HG03159 (cell line): ENCODE data around the gene TYSND1.
A peak's percentile ranks its signal among the peaks of the same experiment; 100 is the strongest.
"Not testable (repeated sequence)": the region's sequence is repeated elsewhere in the genome, so short reads cannot be mapped to it uniquely, and the experiment has no call there.

ENCODE experiments used
- ATAC-seq: cut with Tn5 transposase; IDR thresholded peaks from one replicate; pipeline ENCODE4 v1.9.1; 2021; ENCODE audit warnings: mild to moderate bottlenecking, moderate library complexity; ENCODE audit not compliant: unreplicated experiment

Gene TYSND1

GRCh38 chr10:70146489-70147258 lies at the start of gene TYSND1:
TYSND1 (minus strand) TSS chr10:70146700; CDS start chr10:70146586, 114 bp downstream.
- ATAC-seq = peak; percentile 88

DNA sequence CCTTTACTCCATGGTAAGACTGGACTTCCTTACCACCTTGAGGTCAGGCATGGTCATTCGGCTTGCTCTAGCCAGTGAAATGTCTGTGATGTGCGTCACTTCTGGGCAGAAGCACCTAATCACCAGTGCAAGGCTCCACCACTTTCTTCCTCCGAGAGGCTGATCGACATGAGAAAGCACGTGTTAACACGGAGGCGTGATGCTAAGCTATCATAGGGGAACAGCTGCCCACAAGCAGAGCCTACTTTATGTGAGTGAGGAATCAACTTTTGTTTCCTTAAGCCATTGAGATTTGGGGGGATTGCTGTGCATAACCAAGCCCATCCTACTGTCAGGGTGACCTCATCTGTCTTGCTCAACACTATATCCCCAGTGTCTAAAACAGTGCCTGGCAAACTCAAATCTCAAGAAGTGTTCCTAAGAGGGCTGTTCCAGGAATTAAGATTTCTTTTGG lies 46.9 kb upstream of the TYSND1 start:
- ATAC-seq = no peak

- ATAC-seq = no peak
Observed at GRCh38 chr10:70192326-70192968, 45.9 kb upstream of the TYSND1 start.

DNA sequence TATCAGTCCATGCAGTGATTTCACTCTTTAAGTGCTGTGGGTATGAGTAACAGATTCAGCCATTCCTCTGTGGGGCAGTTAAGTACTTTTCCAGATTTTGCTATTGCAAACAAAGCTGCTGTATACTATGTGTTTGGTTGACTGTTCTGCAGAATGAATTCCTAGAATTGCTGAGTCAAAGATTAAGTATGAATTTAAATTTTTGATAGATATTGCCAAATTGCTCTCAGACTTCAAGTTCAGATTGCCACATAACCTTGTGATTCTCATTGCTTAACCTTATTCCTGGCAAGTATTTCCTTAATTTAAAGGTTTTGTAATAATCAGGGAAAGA lies 45.4 kb upstream of the TYSND1 start:
- no peak for ATAC-seq

GRCh38 chr10:70191161-70191971 lies 44.9 kb upstream of the TYSND1 start:
- ATAC-seq = no peak

DNA sequence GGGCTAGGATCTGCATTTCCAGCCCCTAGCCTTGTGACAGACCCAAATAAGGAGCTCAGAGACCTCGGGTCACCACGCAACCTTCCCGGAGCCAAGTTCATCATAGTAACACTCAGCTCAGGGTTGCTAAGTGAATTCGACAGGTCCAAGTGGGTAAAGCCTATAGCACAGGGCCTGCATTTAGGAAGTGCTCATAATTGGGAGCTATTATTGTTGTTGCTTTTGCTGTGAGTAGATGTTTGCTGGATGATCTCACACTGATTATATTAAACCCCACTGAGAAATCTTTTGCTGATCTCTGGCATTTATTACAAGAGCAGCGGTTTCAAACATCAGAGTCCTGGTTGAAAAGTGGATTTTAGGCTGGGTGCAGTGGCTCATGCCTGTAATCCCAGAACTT lies 44.1 kb upstream of the TYSND1 start:
- ATAC-seq = no peak

DNA sequence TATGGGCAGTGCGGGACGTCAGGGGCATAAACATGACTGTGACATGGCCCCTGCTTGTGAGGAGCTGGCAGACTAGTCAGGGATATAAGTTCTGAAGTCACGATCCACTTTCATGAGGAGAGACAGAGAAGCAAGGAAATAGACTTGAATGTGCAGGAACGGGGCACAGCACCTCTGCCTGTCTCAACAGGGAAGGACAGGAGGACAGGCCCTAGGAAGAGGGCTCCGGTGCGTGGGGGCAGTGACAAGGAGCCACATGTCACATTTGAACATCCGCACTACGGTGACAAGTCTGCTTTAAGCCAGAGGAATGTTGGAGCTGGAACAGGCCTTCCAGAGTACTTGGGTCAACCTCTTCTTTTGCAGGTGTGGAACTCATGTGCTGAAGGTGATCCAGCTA lies 43.6 kb upstream of the TYSND1 start:
- no peak for ATAC-seq

DNA sequence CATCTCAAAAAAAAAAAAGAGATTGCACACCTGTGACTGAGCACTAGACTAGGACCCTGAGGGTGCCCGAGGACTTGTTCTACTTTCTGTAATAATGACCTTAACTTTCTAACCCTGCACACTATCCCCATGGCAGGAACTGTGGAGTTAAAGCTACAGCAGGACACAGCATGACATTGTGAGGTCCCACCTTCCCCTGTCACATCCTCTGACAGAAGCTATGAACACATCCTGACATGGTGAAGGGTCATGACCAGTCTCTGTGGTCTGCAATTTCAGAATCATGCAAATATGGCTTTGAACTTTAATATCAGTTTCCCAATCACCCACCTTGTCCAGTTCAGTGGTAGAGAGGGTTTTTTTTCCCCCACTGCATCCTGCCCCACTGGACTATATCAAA lies 42.3 kb upstream of the TYSND1 start:
- ATAC-seq = no peak

- no peak for ATAC-seq
Observed at GRCh38 chr10:70186571-70186970, 40.1 kb upstream of the TYSND1 start.

GRCh38 chr10:70186090-70186489 lies 39.6 kb upstream of the TYSND1 start:
- no peak for ATAC-seq

DNA sequence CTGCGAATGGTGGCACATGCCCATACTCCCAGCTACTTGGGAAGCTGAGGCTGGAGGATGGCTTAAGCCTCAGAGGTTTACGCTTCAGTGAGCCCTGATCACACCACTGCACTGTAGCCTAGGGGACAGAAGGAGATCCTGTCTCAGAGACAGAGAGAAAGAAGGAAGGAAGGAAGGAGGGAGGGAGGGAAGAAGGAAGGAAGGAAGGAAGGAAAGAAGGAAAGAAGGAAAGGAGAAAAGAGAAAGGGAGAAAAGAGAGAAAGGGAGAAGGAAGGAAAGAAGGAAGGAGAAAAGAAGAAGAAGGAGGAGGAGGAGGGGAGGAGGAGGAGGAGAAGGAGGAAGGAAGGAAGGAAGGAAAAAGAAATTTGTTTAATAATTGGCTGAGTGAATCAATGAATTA lies 36.8 kb upstream of the TYSND1 start:
- ATAC-seq = no peak

DNA sequence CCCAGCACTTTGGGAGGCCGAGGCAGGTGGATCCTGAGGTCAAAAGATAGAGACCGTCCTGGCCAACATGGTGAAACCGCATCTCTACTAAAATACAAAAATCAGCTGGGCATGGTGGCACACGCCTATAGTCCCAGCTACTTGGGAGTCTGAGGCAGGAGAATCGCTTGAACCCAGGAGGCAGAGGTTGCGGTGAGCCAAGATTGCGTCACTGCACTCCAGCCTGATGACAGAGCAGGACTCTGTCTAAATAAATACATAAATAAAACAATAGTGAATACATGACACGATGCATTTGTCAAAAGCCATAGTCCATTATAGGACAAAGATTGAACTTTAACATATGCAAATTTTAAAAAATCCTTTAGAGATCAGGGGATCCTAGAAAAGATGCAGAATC lies 32.7 kb upstream of the TYSND1 start:
- ATAC-seq = not testable (repeated sequence)

- ATAC-seq = no peak
Observed at GRCh38 chr10:70178139-70178725, 31.7 kb upstream of the TYSND1 start.

DNA sequence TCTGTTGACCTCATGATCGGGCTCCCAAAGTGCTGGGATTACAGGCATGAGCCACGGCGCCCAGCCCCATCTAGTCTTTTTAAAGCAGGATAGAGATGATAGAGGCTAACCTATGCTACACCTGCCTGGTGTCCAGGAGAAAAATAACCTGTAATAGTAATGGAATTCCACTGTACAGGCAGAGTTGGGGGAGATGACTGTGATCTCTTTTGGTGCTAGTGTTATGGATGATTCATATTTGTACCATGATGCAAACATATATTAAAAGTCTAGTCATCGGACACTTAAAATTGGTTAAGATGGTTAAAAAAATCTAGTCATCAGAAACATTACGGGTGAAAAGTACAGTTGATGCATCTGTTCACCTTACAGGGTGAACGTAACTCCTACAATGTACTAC lies 29.9 kb upstream of the TYSND1 start:
- ATAC-seq = no peak

DNA sequence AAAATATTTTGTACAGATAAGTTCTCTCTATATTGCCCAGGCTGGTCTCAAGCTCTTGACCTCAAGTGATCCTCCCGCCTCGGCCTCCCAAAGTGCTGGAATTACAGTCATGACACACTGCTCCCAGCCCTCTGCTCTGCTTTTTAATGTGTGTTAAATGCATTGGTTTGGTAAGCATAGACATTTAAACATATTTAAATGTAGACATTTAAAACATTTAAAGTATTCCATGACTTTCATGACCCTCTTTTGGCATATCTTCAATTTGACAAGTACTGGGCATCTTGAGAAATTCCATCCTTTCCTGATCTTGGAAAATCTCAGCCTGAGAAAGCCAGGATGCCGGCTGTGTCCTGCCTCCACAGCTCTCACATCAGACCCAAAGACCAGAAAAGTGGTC lies 29.0 kb upstream of the TYSND1 start:
- ATAC-seq = no peak

DNA sequence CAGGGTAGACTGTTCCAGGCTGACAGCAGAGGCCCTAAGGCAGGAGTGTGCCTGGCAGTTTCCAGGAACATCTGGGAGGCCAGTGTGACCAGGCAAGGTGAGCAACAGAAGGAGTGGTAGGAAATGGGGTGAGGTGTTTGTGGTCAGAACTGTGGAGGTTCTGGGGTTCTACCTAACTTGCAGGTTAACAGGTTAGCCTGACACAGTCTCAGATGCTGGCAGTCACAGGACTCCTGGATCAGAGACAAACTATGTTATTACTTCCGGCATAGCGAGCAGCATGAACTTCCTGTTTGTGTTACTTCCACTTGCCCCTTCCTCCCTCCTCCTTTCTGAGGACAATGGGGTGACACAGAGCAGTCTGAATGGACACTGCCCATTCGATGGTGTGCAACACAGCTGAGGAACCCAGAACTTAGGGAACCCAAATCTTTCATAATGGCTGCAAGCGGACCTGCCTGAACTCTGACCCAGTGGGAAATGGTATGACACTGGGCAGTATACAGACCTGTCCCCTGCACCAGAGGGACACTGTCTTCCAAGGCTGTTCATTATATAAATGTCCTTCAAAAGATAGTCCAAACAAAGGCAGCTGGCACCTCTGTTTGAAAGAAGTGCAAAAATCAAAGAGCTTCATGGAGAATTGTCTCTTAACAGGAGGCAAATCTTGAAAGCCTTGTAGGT lies 27.7 kb upstream of the TYSND1 start:
- no peak for ATAC-seq

- peak; percentile 27 for ATAC-seq
Observed at GRCh38 chr10:70169649-70170364, 23.3 kb upstream of the TYSND1 start.

DNA sequence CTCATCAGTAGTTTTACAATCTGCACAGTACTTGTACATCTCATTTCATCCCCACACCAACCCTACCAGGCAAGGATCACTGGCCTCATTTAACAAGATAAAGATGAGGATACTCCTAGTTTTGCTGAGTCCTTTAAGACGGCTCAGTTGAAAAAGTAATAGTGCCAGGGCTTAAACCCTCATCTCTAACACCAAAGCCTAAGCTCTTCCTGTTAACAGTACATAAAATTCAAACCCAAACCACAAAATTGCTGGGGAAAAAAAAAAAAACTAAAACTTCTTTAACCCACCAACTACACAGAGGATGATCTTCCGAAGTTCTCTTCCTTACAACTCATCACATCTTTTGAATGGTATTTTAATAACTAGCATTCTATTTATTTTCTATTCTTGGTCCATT lies 22.5 kb upstream of the TYSND1 start:
- no peak for ATAC-seq

DNA sequence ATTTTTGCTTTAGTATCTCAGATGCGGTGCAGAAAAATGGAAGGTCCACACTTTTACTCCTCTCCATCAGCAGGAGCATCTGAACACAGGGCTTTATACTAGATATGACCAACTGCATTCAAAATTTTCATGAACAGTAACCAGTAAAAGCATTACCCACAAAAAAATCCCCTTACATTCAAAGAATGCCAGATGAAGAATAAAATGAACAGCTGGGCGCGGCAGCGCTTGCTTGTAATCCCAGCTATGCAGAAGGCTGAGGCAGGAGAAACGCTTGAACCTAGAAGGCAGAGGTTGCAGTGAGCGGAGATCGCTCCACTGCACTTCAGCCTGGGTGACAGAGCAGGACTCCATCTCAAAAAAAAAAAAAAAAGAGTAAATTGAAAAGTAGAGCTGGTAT lies 20.7 kb upstream of the TYSND1 start:
- no peak for ATAC-seq

DNA sequence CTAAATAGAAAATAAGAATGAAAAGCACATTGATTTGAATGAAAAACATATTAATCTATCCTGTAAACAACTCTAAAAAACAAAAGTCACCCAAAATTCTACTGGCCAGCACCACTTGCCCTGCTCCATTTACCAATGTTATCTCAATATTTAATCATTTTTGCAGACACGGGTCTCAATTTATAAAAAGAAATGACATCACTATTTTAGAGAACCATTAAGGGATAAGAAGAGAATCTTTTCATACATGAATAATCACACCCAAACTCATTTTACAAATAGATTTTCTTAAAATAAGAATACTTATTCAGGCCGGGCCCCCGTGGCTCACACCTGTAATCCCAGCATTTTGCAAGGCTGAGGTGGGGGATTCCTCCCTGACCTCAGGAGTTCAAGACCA lies 19.9 kb upstream of the TYSND1 start:
- no peak for ATAC-seq
